ENCODE results near the gene CMSS1.
"Not testable (repeated sequence)": the region's sequence is repeated elsewhere in the genome, so short reads cannot be mapped to it uniquely, and the experiment has no call there.

The CMSS1 gene

GRCh38 chr3:100048248-100048647 lies 230.6 kb downstream of the CMSS1 start:
- Histone ChIP-seq H3K36me3 (no peaks in the 10 kb centered on the region), H3K4me3 (ENCODE audit: low read depth, low read length) (no peak overlapping the region), H3K9me3 (no peaks in the 10 kb centered on the region), H3K27me3 (no peaks in the 10 kb centered on the region), H3K4me1 (no peaks in the 10 kb centered on the region)
- DNase-seq = no peak
- no peak for TF ChIP-seq CTCF (IDR thresholded peaks at IDR 0.05; ENCODE audit: low read depth, low read length)

GRCh38 chr3:100051513-100051912 lies 233.9 kb downstream of the CMSS1 start:
- H3K36me3 ChIP-seq; H3K27me3 ChIP-seq; DNase-seq; H3K9me3 ChIP-seq; H3K4me3 ChIP-seq (ENCODE audit: low read depth, low read length); H3K4me1 ChIP-seq: not testable (repeated sequence)

GRCh38 chr3:100053951-100054620 lies 236.4 kb downstream of the CMSS1 start:
- Histone ChIP-seq H3K36me3 (no peaks in the 10 kb centered on the region), H3K4me3 (ENCODE audit: low read depth, low read length) (no peak overlapping the region), H3K9me3 (no peaks in the 10 kb centered on the region), H3K4me1 (no peaks in the 10 kb centered on the region), H3K27me3 (no peaks in the 10 kb centered on the region)
- no peak for DNase-seq
- no peak for TF ChIP-seq CTCF (IDR thresholded peaks at IDR 0.05; ENCODE audit: low read depth, low read length)

- no peaks in the 10 kb centered on the region for H3K9me3 ChIP-seq
- TF ChIP-seq CTCF (IDR thresholded peaks at IDR 0.05; ENCODE audit: low read depth, low read length) = no peak
- H3K36me3 ChIP-seq = no peaks in the 10 kb centered on the region
- no peak for DNase-seq
- H3K4me3 ChIP-seq (ENCODE audit: low read depth, low read length) = no peak overlapping the region
- H3K4me1 ChIP-seq = no peaks in the 10 kb centered on the region
- H3K27me3 ChIP-seq = no peaks in the 10 kb centered on the region
Observed at GRCh38 chr3:100057716-100058575, 240.3 kb downstream of the CMSS1 start.

- H3K36me3 ChIP-seq = no peaks in the 10 kb centered on the region
Observed at GRCh38 chr3:100059472-100059871, 241.8 kb downstream of the CMSS1 start.

More at GRCh38 chr3:100059472-100059871, 241.8 kb downstream of the CMSS1 start:
- Histone ChIP-seq H3K9me3 (no peaks in the 10 kb centered on the region), H3K4me3 (ENCODE audit: low read depth, low read length) (no peak overlapping the region), H3K27me3 (no peaks in the 10 kb centered on the region), H3K4me1 (no peaks in the 10 kb centered on the region)
- TF ChIP-seq CTCF (IDR thresholded peaks at IDR 0.05; ENCODE audit: low read depth, low read length) = no peak
- DNase-seq = no peak
